H4 (cell line): ENCODE results near the gene C19orf25. TPM values are rescaled to one million over a fixed set of nuclear protein-coding genes. Genes with fewer than 3 reads are reported as not detected.
"Not testable (repeated sequence)": the region's sequence is repeated elsewhere in the genome, so short reads cannot be mapped to it uniquely, and the experiment has no call there.

Source experiments
- DNase-seq: peaks from one replicate; pipeline ENCODE4 v3.0.0-alpha.2; 2015; ENCODE audit warnings: low spot score
- total RNA-seq: library from RNA; depleted of rRNA; stranded (reverse); fragments of >200 nt; shearing (Covaris generic); gene quantifications from 2 replicates; pipeline ENCODE4 v1.2.3, GENCODE V29; 2014

The C19orf25 gene
- total RNA-seq, 1 experiment from 2014 or later: 10.5 TPM

DNA sequence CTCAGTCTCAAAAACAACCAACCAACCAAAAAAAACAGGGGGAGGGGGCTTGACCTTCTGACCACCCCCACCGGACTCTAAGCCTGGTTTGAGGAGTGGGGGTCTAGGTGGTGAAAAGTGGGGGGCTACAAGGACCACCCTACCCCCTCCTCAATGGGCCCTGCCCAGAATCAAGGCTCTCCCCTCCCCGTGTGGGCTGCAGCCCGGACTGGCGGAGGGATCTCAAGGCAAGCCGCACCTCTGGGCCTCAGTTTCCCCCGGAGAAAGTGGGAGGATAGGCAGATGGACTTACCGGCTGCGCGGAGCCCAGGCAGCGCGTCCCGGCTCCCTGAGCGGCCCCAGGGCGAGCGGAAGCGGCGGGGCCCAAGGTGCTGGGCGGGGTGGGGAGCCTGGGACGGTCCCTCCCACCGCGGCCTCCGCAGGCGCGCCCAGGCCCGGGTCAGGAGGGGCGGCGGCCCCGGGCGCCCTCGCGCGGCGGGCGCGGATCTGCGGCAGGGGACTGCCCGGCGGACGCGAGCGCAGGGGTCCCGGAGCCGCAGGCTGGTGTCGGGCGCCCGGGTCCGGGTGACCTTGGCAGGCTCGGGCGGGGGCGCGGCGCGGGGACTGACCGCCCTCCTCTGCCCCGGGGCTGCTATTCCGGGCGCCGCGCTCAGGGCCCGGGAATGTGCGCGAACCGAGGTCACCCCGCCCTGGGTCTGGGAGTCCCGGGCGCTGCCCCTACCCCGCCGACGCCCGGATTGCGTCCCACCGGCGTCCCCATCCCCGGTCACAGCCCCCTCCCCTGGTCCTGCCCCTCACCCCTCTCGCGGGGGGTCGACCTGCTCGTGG, 33.9 kb upstream of the C19orf25 start, which contains the start of gene ADAMTSL5:
Gene ADAMTSL5, minus strand, starts transcription at position 349 of the 828 bp plus-strand sequence. CDS start 2,076 bp downstream, outside the sequence.
- peak; percentile 29 for DNase-seq

DNA sequence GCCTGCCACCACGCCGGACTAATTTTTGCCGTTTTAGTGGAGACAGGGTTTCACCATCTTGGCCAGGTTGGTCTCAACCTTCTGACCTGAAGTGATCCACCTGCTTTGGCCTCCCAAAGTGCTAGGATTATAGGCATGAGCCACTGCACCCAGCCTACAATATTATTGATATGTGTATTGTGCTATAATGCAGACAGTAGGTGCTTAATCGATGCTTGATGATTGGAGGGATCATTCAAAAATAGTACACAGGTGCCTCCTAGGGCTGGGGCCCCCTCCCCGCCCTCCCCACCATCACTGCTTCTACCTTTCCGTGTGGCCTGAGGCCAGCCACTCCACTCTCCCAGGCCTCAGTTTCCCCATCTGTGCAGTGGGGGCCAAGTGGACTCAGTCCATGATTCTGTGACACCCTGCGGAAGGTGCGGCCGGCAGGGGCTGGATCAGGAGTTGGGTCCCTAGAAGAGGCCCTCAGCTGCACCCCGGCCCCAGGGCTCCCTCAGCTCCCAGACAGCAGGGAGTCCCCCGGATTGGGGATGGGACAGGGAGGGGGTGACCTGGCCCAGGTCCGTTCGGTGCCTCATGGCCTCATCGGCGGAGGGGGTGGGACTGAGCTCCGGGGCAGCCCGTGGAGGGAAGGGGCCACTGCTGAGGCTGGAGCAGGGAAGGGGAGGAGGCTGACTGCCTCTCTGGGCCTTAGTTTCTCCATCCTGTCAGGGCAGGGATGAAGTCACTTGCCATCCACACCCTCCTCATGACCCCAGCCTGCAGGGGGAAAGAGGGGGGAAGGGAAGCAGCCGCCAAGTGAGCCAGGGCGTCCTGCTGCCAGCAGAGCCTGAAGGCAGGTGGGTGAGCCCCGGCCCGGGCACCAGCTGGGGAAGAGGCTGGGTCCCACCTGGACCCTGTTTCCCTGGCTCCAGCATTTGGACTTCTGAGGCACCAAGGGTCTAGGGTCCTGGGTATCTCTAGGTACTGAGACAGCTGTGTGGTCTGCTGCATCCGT, 32.6 kb upstream of the C19orf25 start:
- no peak for DNase-seq

DNA sequence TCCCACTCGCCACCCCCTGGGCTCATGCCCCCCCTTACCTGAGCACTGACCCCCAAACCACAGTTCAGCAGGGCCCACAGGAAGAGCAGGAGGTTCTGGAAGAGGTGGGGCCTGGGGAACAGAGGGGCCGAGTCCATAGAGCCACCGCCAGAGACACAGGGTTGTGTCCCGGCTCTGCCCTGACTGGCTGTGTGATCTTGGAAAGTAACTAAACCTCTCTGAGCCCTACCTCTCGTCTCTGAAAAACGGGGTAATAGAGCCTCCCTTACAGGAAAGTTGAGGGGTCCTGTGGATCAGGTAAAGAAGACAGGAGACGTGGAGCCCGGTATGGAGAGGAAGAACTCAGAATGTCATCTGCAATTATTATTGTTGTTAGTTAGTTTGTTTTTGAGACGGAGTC, 31.8 kb upstream of the C19orf25 start:
- DNase-seq: no peak

DNA sequence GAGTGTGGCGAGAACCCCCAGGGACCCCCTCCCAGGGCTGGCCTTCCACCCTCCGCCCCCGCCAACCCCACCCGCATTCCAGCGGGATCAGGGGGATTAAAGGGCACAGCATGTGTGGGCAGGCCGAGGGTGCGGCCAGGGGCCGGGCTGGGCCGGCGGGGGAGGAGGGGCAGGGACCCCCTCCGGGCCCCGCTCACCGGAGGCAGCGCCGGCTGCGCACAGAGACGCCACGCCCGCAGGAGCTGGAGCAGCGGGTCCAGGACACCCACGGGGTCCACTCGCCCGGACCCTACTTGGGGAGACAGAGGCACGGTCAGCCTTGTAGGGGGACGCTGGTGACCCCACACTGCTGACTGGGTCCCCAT, 31.4 kb upstream of the C19orf25 start:
- DNase-seq: no peak

DNA sequence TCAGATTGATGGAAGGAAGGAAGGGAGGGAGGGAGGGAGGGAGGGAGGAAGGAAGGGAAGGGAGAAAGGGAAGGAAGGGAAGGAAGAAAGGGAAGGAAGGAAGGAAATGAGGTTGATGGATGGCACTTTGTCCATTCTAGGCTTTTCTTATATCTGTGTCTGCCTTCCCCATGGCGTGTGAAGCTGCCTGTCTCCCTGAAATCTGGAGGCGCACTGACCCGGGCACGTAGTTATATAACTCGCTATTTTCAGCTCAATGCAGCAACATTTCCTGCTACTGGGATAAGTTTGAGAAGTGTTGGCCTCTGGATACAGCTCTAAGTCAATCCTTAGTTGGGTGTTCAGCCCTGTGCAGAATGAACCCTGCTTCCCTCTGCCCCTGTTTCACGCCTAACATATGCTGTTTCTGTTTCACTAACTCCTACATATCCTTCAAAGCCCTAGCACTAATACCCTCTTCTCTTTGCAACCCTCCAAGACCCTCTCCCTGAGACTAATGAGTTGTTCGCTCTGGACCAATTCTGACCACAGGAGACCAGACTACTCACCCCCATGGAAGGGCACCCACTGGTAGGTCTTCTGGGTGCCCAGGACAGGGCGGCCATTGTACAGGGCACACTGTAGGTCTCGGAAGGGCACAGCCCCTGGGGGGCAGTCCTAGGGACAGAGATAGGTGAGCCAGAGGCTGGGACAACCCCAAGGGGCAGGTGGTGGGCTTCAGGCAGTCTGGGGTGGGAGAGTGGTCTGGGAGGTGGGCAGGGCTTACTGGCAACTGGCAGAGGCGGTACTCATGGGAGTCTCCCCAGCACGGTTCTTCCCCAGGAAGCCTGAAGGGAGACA, 30.8 kb upstream of the C19orf25 start:
- no peak for DNase-seq

DNA sequence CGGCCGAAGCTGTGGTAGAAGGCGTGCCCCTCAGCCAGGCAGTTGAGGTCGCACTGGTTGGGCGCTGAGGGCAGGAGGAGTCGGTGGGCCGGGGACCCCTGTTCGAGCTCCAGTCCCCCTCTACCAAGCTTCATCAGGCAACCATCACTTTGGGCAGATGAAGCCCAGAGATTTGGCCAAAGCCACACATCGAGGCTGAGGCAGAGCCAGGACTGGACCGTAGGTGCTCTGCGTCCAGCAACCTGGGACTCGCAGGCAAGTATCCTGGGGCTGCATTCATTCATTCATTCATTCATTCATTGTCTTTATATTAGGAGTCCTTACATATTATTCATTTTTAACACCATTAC, 29.5 kb upstream of the C19orf25 start:
- no peak for DNase-seq

DNA sequence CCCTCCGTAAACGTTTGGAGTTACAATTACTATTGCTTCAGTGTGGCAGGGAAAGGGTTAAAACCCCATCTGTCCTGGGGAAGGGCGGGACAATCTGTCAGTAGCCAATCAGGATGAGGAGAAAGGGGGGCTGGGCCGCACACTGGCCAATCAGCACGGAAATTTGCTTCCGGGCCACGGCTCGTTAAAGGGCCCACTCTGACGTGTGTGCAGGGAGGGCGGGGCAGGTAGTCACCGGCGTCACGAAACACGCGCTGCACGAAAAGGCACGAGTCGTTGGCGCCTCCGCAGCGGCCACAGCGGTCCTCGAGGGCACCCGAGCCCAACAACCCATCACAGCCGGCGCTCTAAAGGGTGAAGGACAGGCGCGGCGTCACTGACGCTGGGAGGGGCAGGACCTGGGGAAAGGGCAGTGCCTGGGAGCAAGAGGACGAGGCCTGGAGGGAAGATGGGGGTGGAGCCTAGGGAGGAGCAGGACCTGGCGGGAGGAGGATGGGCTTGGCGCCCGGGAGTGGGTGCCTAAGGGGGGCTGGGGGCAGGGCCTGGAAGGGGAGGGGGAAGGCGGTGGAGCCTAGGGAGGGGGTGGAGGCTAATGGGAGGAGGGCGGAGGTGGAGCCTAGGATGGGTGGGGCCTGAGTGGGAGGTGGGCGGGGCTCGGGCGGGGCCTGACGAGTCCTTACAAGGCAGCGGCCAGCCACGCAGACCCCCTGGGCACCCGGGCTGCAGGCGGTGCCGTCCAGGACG, 28.9 kb upstream of the C19orf25 start:
- peak; percentile 72 for DNase-seq

DNA sequence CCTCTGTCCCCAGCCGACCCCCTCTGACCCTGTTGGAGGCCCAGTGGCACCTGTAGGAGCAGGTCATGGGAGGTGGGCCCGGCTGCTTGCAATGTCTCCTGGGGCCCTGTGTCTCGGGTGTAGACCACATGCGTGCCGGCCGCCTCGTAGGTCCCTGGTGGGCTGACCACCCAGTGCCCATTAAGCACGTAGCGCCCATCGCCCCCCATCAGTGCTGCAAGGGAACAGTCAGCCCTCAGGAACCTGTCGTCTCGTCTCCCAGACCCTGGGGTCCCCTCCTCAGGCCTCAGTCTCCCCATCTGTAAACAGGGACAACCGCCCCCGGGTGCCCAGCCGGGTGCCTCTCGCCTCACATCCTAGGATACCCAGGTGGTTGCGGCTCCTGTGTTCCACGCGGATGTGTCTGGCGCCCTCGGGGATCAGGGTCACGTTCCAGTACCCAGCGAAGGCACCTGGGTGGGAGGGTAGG, 28.2 kb upstream of the C19orf25 start:
- no peak for DNase-seq

DNA sequence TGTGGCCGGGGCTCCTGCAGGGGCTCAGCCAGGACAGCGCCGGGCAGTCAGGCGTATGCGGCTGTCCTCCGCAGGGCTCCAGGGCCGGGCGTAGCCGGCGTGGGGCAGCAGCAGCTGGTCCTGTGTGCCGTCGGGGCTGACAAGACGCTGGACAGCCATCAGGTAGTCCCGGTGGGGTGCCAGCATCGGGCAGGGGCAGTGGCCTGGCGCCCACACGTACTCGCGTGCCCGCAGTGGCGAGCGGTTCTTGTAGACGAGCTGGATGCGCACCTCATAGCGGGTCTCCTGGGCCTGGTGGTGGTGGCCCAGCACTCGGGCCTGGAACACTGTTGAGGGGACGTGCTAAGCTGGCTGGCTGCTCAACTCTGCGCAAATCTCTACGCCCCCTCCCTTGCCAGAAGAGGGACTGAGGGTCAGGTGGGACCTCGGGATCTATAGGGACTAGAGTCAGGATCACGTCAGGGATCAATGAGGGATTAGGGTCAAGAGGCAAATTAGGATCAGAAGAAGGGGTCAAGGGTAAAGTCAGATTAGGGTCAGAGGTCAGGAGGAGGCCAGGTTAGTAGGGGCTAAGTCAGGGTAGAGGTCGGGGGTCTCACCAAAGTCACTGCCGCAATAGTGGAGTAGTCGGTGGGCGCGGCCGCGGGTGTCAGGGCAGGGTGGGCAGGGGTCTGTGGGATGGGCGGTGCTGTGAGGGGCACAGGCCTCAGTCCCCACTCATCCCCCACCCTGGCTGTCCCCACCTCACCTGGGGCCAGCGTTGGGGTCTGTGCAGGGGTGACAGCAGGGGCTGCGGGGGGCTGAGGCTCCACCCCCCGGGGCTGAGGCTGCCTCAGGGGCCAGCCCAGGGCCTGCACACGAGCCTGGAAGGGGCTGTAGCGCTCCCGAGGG, 27.2 kb upstream of the C19orf25 start:
- no peak for DNase-seq

DNA sequence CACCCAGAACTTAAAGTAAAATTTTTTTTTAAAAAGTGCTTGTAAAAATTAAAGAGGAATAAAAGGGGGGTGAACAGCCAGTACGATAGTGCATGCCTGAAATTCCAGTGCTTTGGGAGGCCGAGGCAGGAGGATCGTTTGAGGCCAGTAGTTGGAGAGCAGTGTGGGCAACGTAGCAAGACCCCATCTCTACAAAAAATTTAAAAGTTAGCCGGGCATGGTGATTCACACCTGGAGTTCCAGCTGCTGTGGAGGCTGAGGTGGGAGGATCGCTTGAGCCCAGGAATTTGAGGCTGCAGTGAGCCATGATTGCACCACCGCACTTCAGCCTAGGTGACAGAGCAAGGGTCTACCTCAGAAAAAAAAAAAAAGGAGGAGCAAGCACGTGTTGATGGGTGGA, 26.0 kb upstream of the C19orf25 start:
- DNase-seq: no peak

DNA sequence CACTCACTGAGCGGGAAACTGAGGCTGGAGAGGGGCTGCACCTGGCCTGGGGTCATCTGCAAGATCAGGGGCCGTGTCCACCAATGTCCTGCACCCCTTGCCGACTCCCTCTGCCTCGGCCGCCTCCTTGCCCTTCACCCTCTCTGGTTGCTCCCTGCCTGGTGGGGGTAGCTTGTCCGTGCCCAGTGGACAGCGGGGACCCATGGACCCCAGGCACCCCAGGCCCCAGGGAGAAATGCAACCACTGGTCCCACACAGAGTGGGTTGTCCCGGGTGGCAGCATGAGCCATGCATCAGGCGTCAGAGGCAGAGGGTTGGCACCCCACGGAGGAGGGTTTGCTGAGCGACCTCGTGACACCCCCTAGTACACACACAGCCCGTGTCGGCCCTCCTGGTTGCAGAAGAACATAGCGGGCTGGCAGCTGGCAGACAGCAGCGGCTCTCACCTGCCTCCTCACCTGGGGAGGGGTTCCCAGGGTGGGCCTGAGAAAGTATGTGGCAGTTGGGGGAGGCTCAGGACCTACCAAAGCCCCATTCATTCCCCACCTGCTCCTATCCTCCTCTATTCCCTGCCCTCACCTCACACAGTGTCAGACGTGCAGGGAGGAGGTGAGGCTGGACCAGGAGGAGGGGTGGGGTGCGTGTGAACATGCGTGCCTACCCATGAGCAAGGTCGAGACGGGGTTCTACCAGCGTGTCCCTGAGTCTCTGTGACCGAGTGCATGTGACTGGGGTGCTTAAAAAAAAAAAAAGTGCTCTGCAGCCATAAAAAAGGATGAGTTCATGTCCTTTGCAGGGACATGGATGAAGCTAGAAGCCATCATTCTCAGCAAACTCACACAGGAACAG, 25.1 kb upstream of the C19orf25 start:
- no peak for DNase-seq

DNA sequence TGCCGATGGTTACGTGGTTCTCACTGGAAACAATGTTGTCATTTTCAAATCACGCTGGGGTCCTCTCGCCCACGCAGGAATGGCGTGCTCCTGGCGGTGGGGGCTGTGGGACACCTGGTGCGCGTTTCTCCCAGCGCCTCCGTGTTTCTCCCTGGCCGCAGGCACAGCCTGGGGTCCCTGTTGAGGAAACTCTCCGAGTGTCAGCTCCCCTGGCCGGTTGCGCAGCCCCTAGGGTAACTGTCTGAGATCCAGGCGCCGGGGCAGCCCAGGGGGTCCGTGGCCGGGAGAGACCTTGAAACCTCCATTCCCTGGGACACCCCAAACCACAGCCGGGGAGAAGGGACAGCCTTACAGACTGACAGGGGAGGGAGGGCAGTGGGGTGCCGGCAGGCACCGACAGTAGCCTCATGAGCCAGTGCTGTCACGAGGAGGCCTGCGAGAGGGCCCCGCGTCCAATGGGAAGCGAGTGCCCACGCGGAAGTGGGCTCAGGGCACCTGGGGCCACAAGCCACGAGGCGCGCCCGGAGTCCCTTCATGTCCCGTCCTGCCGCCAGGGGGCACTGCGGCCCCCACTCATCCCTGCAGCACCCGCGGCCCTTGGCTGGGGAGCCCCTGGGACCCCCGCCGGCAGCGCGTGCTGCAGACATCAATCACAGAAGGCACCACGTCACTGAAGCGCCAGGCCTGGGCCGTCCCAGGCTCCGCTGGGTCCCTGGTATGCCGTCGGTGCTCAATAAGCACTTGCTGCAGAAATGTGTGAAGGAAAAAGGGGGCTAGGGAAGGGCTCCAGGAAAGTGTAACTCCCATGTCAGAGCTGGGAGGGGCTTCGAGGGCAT, 24.3 kb upstream of the C19orf25 start:
- DNase-seq: no peak

DNA sequence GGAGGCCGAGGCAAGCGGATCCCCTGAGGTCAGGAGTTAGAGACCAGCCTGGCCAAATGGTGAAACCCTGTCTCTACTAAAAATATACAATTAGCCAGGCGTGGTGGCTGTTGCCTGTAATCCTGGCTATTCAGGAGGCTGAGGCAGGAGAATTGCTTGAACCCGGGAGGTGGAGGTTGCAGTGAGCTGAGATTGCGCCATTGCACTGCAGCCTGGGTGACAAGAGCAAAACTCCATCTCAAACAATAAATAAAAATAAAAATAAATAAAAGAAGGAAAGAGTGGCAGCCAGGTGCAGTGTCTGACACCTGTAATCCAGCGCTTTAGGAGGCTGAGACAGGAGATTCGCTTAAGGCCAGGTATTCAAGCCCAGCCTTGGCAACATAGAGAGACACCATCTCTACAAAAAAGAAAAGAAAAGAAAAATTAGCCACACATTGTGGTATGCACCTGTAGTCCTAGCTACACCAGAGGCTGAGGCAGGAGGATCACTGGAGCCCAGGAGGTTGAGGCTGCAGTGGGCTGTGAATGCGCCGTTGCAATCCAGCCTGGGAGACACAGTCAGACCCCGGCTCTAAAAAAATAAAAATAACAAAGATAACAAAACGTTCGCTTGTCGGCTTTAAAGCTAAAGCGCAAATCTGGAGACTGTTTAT, 23.5 kb upstream of the C19orf25 start:
- no peak for DNase-seq

DNA sequence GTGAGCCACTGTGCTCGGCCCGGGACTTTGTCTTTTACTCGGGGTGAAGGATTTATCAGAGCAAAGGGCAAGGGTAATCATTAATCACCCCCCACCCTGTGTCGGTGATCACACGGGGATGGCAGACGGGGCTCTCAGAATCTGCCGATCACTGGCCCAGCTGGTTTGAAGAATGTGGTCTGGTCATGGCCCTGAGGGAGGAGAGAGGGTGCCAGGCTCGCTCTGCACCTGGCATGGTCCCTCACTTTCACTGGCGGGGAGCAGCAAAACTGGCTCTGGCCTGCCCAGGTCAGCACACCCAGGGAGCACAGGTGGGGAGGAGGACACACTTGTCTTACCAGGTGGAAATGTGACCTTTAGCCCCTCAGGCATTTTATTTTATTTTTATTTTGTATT, 22.2 kb upstream of the C19orf25 start:
- no peak for DNase-seq

DNA sequence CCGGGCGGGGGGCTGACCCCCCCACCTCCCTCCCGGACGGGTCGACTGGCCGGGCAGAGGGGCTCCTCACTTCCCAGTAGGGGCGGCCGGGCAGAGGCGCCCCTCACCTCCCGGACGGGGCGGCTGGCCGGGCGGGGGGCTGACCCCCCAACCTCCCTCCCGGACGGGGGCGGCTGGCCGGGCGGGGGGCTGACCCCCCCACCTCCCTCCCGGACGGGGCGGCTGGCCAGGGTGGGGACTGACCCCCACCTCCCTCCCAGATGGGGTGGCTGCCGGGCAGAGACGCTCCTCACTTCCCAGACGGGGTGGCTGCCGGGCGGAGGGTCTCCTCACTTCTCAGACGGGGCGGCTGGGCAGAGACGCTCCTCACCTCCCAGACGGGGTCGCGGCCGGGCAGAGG, 20.2 kb upstream of the C19orf25 start:
- not testable (repeated sequence) for DNase-seq

DNA sequence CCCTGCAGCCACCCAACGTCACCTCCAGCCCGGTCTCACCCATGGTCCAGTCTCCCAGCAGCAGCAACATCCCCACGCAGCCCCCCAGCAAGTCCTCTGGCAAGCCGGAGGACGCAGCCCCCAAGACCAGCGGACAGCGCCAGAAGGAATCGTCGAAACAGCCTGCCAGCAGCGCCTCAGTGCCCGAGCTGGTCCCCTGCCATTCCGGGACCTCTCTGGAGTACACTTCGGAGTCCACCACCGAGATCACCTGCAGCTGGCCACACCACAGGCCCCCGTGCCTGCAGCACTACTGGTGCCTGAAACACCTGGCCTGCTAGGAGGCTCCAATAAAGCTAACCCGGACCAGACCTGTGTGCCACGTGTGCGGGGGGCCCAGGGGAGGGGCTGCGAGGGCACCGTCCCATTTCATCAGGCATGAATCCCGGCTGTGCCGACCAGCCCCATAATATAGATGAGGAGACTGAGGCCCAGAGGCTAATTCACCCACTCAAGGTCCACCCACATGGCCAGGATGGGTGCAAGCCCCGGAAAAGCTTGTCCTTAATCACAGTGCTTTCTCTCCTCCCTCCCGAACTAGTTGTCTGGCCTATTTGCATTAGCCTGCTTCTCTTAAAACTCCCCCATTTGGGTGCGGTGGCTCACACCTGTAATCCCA, 18.7 kb upstream of the C19orf25 start:
- DNase-seq: no peak
